ENCODE data around the gene NOP16.

The NOP16 gene

DNA sequence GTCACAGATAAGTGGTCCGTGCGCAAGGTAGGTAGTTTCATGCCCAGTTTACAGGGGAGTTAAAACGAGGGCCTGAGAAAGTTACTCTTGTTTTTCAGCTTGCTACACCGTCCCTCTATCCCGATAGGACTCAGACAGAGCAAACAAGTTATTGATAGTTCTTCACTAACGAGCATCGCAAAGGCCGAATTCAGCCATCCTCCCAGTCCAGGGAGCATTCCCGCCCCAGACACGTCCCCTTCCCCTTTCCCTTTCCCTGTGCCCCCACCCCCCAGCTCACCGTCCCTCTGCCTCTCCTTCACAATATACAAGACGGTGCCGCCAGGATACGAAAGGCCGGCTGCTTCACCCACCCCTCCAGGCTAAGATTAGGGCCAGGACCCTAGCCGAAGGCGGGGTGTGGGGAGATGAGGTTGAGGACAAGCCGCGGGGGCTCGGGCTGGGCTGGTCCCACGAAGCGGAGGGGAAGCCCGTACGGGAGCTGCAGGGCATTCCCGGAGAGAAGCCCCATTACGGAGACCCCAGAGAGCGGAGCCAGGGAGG is 27.4 kb downstream of the NOP16 start:
- DNase-seq (ENCODE audit: low read depth in 2 of 2): no peak

DNA sequence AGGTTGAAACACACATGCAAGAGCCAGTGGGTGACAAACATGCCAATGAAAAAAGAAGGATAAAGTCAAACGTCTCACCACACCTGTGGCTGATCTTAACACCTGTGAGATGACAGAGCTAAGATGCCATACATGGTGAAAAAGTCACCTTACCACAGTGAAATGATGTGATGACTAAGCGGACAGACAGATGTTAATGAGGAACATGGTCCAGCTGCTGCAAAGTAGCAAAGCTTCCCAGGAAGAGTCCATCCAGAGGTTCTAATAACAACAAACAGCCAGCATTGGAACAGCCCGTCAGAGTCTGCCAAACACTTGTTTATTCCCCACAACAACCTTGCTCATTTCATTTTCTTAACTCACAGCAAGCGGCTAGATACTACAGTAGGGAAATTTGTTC is 28.7 kb downstream of the NOP16 start:
- DNase-seq (ENCODE audit: low read depth in 2 of 2): no peak

DNA sequence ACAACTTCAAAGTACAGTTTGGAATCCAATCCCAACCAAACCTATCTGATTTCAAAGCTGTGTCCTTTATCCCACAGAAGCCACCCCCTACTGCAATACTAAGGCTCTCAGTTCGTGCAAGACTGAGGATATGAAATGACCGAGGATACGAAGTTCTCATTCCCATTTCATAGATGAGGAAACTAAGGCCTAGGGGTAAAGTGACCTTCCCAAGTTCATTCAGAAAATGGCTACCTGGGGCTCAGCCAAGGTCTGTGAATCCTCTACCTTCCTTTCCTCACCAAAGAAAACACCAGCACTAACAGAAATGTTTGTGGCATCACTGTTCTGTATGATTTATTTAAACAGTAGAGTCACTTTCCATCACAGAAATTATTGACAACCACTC is 32.2 kb downstream of the NOP16 start:
- no peak for DNase-seq (ENCODE audit: low read depth in 2 of 2)

DNA sequence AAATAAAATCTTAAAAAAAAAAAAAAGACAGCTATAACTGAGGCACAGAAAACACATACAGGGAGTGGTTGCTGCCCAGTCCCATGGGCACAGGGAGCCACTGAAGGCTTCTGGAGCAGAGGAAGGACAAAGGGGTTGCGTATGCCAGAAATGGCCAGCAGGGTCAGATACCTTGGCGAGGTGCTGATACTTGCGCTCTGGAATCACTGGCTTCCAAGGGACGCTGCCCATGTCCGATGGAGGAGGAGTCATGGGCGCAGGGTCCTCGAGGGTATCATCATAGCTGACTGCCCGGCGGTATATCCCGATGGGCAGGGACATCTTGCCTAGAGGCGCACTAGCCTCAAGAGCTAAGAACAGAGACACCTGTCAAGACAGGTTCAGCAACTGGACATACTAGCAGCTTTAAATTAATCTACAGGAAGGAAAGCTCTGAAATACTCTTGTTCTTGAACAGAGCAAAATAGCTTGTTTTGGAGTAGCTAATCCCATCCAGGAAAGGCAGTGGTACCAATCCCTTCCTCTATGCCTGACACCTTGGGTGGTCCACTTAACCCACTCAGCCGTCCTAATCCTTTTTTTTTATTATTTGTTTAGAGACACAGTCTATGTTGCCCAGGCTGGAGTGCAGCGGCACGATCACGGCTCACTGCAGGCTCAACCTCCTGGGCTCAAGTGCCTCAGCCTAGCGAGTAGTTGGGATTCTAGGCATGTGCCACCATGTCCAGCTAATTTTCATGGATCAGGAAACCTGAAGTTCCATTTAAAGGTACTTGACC is 32.8 kb downstream of the NOP16 start:
- no peak for DNase-seq (ENCODE audit: low read depth in 2 of 2)

DNA sequence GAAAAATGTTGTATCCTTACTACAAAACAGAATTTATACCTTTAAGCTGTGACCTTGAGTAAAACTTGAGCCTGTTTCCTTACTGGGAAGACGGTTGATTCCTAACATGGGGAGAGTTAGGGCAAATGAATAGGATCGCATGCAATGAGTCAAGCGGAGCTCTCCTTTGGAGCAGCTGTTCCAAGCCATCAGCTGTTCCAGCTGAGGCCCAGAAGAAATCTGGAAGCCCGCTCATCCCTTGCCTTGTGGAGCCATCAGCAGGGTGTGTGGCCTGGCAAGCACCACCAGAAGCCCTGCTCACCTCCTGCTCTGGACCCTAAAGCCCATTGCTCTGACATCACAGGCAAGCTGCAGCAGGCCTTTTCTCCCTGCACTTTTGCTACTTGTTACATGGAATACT is 34.9 kb downstream of the NOP16 start:
- no peak for DNase-seq (ENCODE audit: low read depth in 2 of 2)

DNA sequence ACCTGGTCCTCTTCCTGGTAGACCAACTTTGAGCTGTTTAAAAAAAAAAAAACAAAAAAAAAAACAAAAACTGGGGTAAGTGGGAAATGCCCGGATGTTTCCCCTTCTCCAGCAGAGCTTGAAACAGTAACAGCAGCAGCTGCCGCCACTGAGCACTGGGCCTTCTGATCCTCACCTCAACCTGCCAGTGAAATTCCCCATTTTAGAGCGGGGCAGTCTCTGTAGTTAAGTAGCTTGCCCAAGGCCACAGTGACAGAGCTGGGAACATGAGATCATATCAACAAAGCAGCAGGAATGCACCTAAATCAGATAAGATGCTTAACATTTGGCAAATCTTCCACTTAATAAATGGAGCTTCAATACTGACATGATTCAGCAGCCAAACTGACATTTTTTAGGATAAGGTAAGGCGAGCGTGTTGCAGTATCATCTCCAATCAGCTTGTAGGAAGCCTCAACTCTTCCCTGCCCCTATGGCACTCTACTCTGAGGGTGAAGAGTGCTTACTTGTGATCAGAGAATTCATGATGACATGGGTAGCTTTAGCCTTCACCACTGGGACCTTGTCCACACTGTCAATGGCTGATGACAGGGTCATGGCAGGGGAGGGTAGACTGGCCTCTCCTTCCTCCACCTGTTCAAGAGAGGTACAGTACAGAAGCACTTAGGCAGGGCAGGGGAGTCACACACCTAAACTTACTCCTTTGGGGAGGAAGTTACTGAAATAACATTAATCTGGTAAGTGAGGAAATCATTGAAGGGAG is 36.1 kb downstream of the NOP16 start:
- DNase-seq (ENCODE audit: low read depth in 2 of 2): no peak

DNA sequence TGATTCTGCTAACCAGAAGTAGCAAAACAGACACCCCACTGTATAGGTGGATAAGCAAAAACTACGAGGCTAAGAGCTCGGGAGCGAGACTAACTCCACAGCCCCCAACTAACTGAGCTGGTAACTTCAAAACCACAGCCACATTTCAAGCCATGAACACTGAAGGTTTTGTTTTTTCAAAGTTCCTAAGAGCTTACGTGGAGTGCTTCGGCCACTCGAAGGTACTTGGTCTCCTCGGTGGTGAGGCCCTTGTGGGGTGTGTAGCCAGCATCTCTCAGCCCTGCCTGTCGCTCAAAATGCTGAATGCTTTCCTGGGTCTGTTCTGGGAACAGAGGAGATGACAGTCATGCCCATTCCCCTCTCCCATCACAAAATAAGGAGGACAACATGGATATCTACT is 38.0 kb downstream of the NOP16 start:
- no peak for DNase-seq (ENCODE audit: low read depth in 2 of 2)

DNA sequence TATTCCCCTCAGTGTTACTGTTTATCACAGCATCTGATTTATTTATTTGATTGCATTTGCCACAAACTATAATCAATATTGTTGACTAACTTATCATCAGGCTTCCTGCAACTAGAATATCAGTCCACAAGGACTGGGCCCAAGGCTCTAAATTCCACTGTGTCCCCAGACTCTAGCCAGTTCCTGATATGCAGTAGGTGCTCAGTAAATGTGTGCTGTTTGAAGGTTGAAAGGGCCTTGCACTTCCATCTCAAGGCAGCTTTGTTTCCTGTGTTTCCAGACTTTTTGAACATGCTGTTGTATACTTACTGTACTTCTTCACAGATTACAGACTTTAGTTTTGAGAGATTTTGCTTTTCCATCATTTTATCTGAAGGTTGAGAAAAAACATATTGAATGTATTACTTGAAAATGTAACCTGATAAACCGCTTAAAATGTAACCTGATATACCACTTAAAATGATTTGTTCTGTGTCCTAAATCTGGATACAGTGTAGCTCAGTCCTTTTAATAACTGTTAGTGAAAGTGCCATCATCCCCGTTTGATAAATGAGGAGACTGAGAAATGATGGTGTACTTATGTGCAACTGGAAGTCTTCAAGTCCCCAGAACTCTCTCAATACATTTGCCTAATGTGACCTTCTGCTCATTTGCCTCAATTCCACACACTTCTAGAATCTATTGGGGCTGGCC is 45.5 kb downstream of the NOP16 start:
- DNase-seq (ENCODE audit: low read depth in 2 of 2): no peak

DNA sequence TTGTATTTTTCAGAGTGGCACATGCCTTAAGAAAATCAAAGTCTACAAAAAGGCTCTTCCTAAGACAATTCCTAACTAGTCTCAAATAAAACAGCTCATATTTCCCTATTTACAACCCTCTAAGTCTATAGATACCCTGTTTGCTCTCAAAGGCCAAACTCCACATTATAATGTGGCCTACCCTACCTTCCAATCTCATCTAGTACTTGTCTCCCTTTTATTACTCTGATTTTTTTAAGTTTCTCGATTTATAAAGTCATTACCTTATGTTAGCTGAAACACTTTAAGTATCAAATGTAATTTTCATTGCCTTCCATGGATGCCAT is 46.3 kb downstream of the NOP16 start:
- DNase-seq (ENCODE audit: low read depth in 2 of 2): no peak

DNA sequence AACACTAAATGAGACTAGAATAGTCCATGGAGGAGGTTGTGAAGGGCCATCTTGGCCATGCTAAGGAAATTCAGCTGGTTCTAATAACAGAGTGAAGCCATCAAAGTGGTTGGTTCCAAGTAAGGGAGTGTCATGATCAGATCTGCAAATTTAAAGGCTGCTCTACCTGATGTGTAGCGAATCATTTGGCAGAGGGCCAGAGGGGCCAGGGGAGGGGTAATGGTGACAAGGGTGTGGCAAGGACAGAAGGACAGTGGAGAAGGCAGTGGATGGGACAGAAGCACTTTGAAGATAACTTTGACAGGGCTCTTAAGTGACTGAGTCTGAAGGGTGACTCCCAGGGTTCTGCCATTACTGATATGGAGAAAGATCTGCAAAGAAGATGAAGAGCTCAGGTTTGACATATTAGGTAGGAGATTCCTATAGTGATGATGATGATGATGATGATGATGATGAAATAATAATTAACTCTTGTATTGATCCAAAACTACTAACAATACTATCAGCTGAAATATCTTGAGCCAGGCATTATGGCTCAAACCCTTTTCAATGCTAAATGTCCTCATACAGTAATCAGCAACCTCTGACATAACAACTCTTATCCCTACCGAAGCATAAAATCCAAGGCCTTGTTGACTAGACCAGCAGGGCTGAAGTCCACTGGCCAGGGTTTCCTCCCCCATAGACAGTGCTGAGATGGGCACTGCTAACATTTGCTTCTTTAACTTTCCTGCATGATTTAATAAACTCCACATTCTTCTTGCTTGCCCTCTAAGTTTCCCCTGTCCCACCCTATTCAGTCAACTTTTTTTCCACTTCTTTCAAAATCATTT is 46.9 kb downstream of the NOP16 start:
- DNase-seq (ENCODE audit: low read depth in 2 of 2): no peak

DNA sequence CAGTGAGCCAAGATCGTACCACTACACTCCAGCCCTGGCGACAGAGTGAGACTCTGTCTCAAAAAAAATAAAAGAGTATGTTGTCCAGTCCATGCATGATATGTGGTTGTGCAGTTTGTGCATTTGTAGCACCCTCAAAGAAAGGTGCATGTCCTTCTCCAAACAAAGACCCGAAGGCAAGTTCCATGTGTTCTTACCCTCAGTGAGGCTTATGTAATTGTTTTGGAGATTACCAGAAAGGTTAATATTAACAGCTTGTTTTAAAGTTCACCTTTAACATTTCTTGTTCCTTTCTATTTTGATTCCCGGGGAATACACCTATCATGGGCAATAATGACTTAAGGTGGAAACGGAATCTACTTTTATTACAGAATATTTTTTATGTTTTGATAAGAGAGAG is 49.1 kb downstream of the NOP16 start:
- no peak for DNase-seq (ENCODE audit: low read depth in 2 of 2)

DNA sequence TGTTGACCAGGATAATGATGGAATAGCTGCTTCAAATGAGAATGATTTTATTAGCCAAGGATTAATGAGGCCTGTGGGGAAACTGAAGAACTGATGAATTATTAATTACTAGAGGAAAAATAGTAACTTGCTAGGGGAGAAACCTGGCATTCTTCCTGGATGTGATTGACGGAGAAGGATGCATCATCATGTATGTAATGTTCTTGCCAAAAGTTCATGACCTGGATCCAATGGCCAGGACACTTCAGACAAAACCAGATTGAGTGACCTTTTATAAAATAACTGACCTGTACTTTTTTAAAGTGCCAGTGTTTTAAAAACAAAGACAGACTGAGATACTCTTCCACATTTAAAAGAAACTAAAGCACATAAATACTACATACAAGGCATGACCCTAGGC is 50.5 kb downstream of the NOP16 start:
- no peak for DNase-seq (ENCODE audit: low read depth in 2 of 2)

DNA sequence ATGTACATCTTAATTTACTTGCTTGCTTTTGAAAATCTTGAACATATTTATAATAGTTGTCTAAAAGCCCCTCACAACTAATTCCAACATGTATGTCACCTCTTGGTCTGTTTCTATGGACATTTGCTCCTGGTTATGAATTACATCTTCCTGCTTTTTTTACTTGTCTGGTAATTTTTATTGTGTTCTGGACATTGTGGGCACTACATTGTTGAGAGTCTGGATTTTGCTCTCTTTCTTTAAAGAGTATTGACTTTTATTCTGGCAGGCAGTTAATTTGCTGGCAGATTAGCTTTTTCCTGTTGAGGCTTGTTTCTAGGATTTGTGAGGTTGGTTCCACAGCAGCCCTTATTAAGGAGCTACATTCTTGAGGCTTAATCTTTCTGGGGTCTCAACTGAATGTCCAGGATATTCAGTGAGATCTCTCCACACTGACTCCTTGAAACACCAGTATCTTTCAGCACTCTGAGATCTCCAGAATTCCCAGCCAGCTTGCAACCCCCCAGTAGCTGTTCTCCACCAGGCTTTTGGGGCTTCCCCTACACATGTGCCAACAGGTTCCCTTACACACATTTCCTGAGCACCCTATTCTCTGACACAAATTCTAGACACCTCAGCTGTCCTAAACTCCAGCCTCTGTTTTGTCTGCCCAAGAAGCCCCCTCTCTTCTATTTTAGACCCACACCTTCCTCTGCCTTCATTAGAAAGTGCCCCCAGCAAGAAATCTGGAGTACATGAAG is 54.2 kb downstream of the NOP16 start:
- DNase-seq (ENCODE audit: low read depth in 2 of 2): no peak

Measured in stimulated activated CD4-positive, alpha-beta T cell treated with anti-CD3 and anti-CD28 coated beads, Interleukin-4, amount 100 ng/mL, for 48 hours (primary cell).